ENCODE results near the gene RECK. TPM values are rescaled to one million over a fixed set of nuclear protein-coding genes. Genes with fewer than 3 reads are reported as not detected.
"Not testable (repeated sequence)": the region's sequence is repeated elsewhere in the genome, so short reads cannot be mapped to it uniquely, and the experiment has no call there.

RECK gene
- total RNA-seq, 1 donor from 2014 or later, result 11.6 TPM

GRCh38 chr9:36118201-36118600, 81.5 kb downstream of the RECK start:
- no peak for DNase-seq (ENCODE audit: low read depth)

- no peak for DNase-seq (ENCODE audit: low read depth)
These were observed 82.0 kb downstream of the RECK start for GRCh38 chr9:36118706-36119105.

- DNase-seq (ENCODE audit: low read depth), result no peak
These were observed 82.8 kb downstream of the RECK start for GRCh38 chr9:36119476-36119875.

GRCh38 chr9:36120705-36121104, 84.0 kb downstream of the RECK start:
- DNase-seq (ENCODE audit: low read depth), result no peak

- DNase-seq (ENCODE audit: low read depth), result no peak
These were observed 85.3 kb downstream of the RECK start for GRCh38 chr9:36121971-36122370.

- no peak for DNase-seq (ENCODE audit: low read depth)
These were observed 86.8 kb downstream of the RECK start for GRCh38 chr9:36123515-36123914.

GRCh38 chr9:36125062-36125855, 88.5 kb downstream of the RECK start:
- no peak for DNase-seq (ENCODE audit: low read depth)

GRCh38 chr9:36126016-36126730, 89.5 kb downstream of the RECK start:
- no peak for DNase-seq (ENCODE audit: low read depth)

- no peak for DNase-seq (ENCODE audit: low read depth)
These were observed 91.0 kb downstream of the RECK start for GRCh38 chr9:36127652-36128244.

- DNase-seq (ENCODE audit: low read depth), result no peak
These were observed 91.6 kb downstream of the RECK start for GRCh38 chr9:36128349-36128748.

GRCh38 chr9:36129139-36129538, 92.4 kb downstream of the RECK start:
- DNase-seq (ENCODE audit: low read depth), result no peak

- not testable (repeated sequence) for DNase-seq (ENCODE audit: low read depth)
These were observed 95.0 kb downstream of the RECK start for GRCh38 chr9:36131666-36132065.

GRCh38 chr9:36132086-36132485, 95.4 kb downstream of the RECK start:
- no peak for DNase-seq (ENCODE audit: low read depth)

- DNase-seq (ENCODE audit: low read depth), result no peak
These were observed 98.2 kb downstream of the RECK start for GRCh38 chr9:36134761-36135505.

- no peak for DNase-seq (ENCODE audit: low read depth)
These were observed 99.1 kb downstream of the RECK start for GRCh38 chr9:36135741-36136271.

GRCh38 chr9:36136272-36136893, 99.7 kb downstream of the RECK start, which contains the start of gene GLIPR2:
GLIPR2 (plus strand) TSS chr9:36136733; CDS start chr9:36136779, 46 bp downstream.
- no peak for DNase-seq (ENCODE audit: low read depth)

- no peak for DNase-seq (ENCODE audit: low read depth)
These were observed 100.2 kb downstream of the RECK start for GRCh38 chr9:36136894-36137391.

GRCh38 chr9:36137392-36138004, 100.8 kb downstream of the RECK start:
- DNase-seq (ENCODE audit: low read depth), result no peak

GRCh38 chr9:36138496-36138895, 101.8 kb downstream of the RECK start:
- no peak for DNase-seq (ENCODE audit: low read depth)

GRCh38 chr9:36138901-36139300, 102.2 kb downstream of the RECK start:
- no peak for DNase-seq (ENCODE audit: low read depth)

Data from renal cortical epithelial cell (primary cell).